A549 (cell line): ENCODE results near the gene HEMGN. TPM values are rescaled to one million over a fixed set of nuclear protein-coding genes. Genes with fewer than 3 reads are reported as not detected.

ENCODE experiments used
- ATAC-seq, 2 experiments: fragments of 200-7000 bp in 1 of 2; fragments of >200 bp in 1 of 2; cut with Nextera tagmentation in 1 of 2; cut with Tn5 transposase in 1 of 2; 3 replicates each; pipeline versions ENCODE4 v1.8.0 to v1.9.1; 2018 to 2020; ENCODE audit warnings: mild to moderate bottlenecking in 1 of 2, moderate library complexity in 1 of 2
- CTCF ChIA-PET: fragments of 300-600 bp; sonication (Branson Sonifier 250); formaldehyde crosslinking; extraction: SDS; loops from one replicate; lab custom pipeline; 2021; ENCODE audit warnings: antibody characterized with exemption, inconsistent platforms; lab: Yijun Ruan, JAX
- POLR2A ChIA-PET: fragments of 350-600 bp; formaldehyde crosslinking; extraction: SDS; loops from one replicate; lab custom pipeline; 2021; ENCODE audit warnings: antibody characterized with exemption, inconsistent platforms; lab: Yijun Ruan, JAX
- DNase-seq, 2 experiments: peaks; one replicate each; pipeline versions ENCODE4 v3.0.0 to v3.0.0-alpha.2; 2011 to 2016; ENCODE audit warnings: low read depth in 1 of 2, low spot score in 1 of 2
- FAIRE-seq: peaks from 2 replicates; lab custom pipeline; 2011; peaks lifted over from hg19 to GRCh38; lab: Jason Lieb, UNC
- H3K27ac ChIP-seq, 2 experiments: fragments of >200 bp; sonication (Bioruptor Twin); formaldehyde crosslinking; 3 replicates each; pipeline ENCODE4 v1.5.1; 2016 to 2017
- H3K4me1 ChIP-seq: fragments of >200 bp; sonication (Bioruptor Twin); formaldehyde crosslinking; 3 replicates; pipeline ENCODE4 v1.6.1; 2016
- H3K4me2 ChIP-seq: fragments of >200 bp; sonication (Bioruptor Twin); formaldehyde crosslinking; 3 replicates; pipeline ENCODE4 v1.6.1; 2016
- H3K4me3 ChIP-seq: fragments of >200 bp; sonication (Bioruptor Twin); formaldehyde crosslinking; 3 replicates; pipeline ENCODE4 v1.5.1; 2016
- H3K9me3 ChIP-seq: fragments of >200 bp; sonication (Bioruptor Twin); formaldehyde crosslinking; 3 replicates; pipeline ENCODE4 v1.6.1; 2016
- ATOH8 ChIP-seq: fragments of 250-450 bp; sonication (Bioruptor Pico); IDR thresholded peaks from 2 replicates; pipeline ENCODE4 v1.5.0; 2020; ENCODE audit warnings: low read depth, mild to moderate bottlenecking, moderate library complexity
- BHLHE40 ChIP-seq: IDR thresholded peaks from 2 replicates; pipeline ENCODE4 v1.6.1; 2012; ENCODE audit warnings: low read depth, low read length, inconsistent platforms
- CEBPB ChIP-seq, 2 experiments: fragments of >200 bp in 1 of 2; sonication (Bioruptor Twin) in 1 of 2; formaldehyde crosslinking in 1 of 2; IDR thresholded peaks; 2 replicates each; pipeline ENCODE4 v1.6.1; 2012 to 2016
- CHD2 ChIP-seq: fragments of 150-350 bp; IDR thresholded peaks from 2 replicates; pipeline ENCODE4 v1.6.1; 2014; ENCODE audit warnings: low read length; ENCODE audit not compliant: partially characterized antibody
- E2F6 ChIP-seq: IDR thresholded peaks from 2 replicates; pipeline ENCODE4 v1.6.1; 2012; ENCODE audit warnings: low read depth, borderline replicate concordance
- EP300 ChIP-seq, 2 experiments: fragments of >200 bp; sonication (Bioruptor Twin); formaldehyde crosslinking; IDR thresholded peaks; 2 replicates in 1 of 2; 3 replicates in 1 of 2; pipeline ENCODE4 v1.6.1; 2016 to 2017
- FOSL2 ChIP-seq, 2 experiments: fragments of 450-650 bp in 1 of 2; fragments of >200 bp in 1 of 2; sonication (Bioruptor Twin) in 1 of 2; formaldehyde crosslinking; IDR thresholded peaks; 2 replicates each; pipeline versions ENCODE4 v1.5.0 to v1.6.1; 2016 to 2020; ENCODE audit warnings: mild to moderate bottlenecking in 1 of 2, moderate library complexity in 1 of 2
- HDAC2 ChIP-seq: fragments of 200-600 bp; sonication (generic); IDR thresholded peaks from 2 replicates; pipeline ENCODE4 v1.6.1; 2016
- HEYL ChIP-seq: fragments of 250-450 bp; sonication (Bioruptor Pico); IDR thresholded peaks from 2 replicates; pipeline ENCODE4 v1.8.0; 2021; ENCODE audit warnings: mild to moderate bottlenecking, moderate library complexity
- HOXA7 ChIP-seq: fragments of 250-450 bp; sonication (Bioruptor Pico); IDR thresholded peaks from 2 replicates; pipeline ENCODE4 v1.5.0; 2020; ENCODE audit warnings: mild to moderate bottlenecking, moderate library complexity
- HOXB13 ChIP-seq: fragments of 250-450 bp; sonication (Bioruptor Pico); IDR thresholded peaks from 2 replicates; pipeline ENCODE4 v1.5.0; 2020; ENCODE audit warnings: low read depth, mild to moderate bottlenecking, moderate library complexity
- HOXB5 ChIP-seq: fragments of 250-450 bp; sonication (Bioruptor Pico); IDR thresholded peaks from 2 replicates; pipeline ENCODE4 v1.5.0; 2020; ENCODE audit warnings: mild to moderate bottlenecking, moderate library complexity
- JUN ChIP-seq, 2 experiments: fragments of >200 bp; sonication (Bioruptor Twin); formaldehyde crosslinking; IDR thresholded peaks; 2 replicates in 1 of 2; 3 replicates in 1 of 2; pipeline ENCODE4 v1.6.1; 2016 to 2017
- KDM1A ChIP-seq: fragments of 200-600 bp; sonication (generic); IDR thresholded peaks from 2 replicates; pipeline ENCODE4 v1.6.1; 2016; ENCODE audit warnings: low read depth, mild to moderate bottlenecking
- KDM5A ChIP-seq: fragments of 200-600 bp; sonication (generic); IDR thresholded peaks from 2 replicates; pipeline ENCODE4 v1.6.1; 2016; ENCODE audit warnings: antibody characterized with exemption, mild to moderate bottlenecking
- MAFK ChIP-seq: fragments of 450-650 bp; IDR thresholded peaks from 2 replicates; pipeline ENCODE4 v1.6.1; 2014; ENCODE audit not compliant: partially characterized antibody
- MYC ChIP-seq: IDR thresholded peaks from 2 replicates; pipeline ENCODE4 v1.6.1; 2012; ENCODE audit warnings: mild to moderate bottlenecking, inconsistent platforms, low read length, improper control_type of control experiment, borderline replicate concordance
- NR3C1 ChIP-seq: fragments of >200 bp; sonication (Bioruptor Twin); formaldehyde crosslinking; IDR thresholded peaks from 3 replicates; pipeline ENCODE4 v1.6.1; 2017
- PHF8 ChIP-seq: fragments of 200-600 bp; sonication (generic); IDR thresholded peaks from 2 replicates; pipeline ENCODE4 v1.6.1; 2016; ENCODE audit warnings: low read depth, mild to moderate bottlenecking, antibody characterized with exemption, moderate library complexity, borderline replicate concordance
- POLR2A ChIP-seq: IDR thresholded peaks from 2 replicates; pipeline ENCODE4 v1.6.1; 2012; ENCODE audit warnings: mild to moderate bottlenecking, low read length
- POLR2AphosphoS2 ChIP-seq: conservative IDR thresholded peaks from 2 replicates; pipeline ENCODE4 v1.6.1; 2012; ENCODE audit warnings: low read length, improper control_type of control experiment, inconsistent platforms
- RARB ChIP-seq: fragments of 250-450 bp; sonication (Bioruptor Pico); IDR thresholded peaks from 2 replicates; pipeline ENCODE4 v1.8.0; 2021; ENCODE audit warnings: mild to moderate bottlenecking, moderate library complexity
- RCOR1 ChIP-seq: fragments of 150-350 bp; IDR thresholded peaks from 2 replicates; pipeline ENCODE4 v1.6.1; 2014; ENCODE audit warnings: antibody characterized with exemption, low read length, low read depth
- RNF2 ChIP-seq: fragments of 200-600 bp; sonication (generic); IDR thresholded peaks from 2 replicates; pipeline ENCODE4 v1.6.1; 2016; ENCODE audit warnings: low read depth, mild to moderate bottlenecking, antibody characterized with exemption, moderate library complexity, borderline replicate concordance
- TP53 ChIP-seq: fragments of 250-450 bp; sonication (Bioruptor Pico); IDR thresholded peaks from 2 replicates; pipeline ENCODE4 v1.5.0; 2021; ENCODE audit warnings: mild to moderate bottlenecking, moderate library complexity
- WGBS: methylation state at CpG from one replicate; pipeline ENCODE4 v1.1.6; 2017; ENCODE audit errors: missing lambda C conversion rate; 5-methylcytosine and 5-hydroxymethylcytosine counted together
- polyA plus RNA-seq, 4 experiments: library from polyadenylated mRNA; depleted of rRNA in 3 of 4; stranded (reverse); fragments of >200 nt; fragmentation: RNase III in 1 of 4; extraction: RNeasy Plus Mini Kit Qiagen cat#74134 plus additional on column Dnase treatment in 1 of 4; gene quantifications; 2 replicates in 3 of 4; 3 replicates in 1 of 4; pipeline ENCODE4 v1.2.3, GENCODE V29; 2011 to 2017
- TF ChIP-seq, protein P1 (sequence below): fragments of 200-600 bp; sonication (generic); IDR thresholded peaks from 2 replicates; pipeline ENCODE4 v1.6.1; 2016; ENCODE audit warnings: antibody characterized with exemption, mild to moderate bottlenecking, moderate library complexity
- TF ChIP-seq, protein P2 (sequence below): fragments of >200 bp; sonication (Bioruptor Twin); formaldehyde crosslinking; IDR thresholded peaks from 3 replicates; pipeline ENCODE4 v1.6.1; 2016

The HEMGN gene
- polyA plus RNA-seq, 2 of the 4 experiments (the other 2 are of a cell fraction): not detected

GRCh38 chr9:97934321-97935115 lies 3.5 kb downstream of the HEMGN start:
- no peak for DNase-seq
- 22% methylated on average over 6 of the region's 6 CpGs for WGBS
- H3K4me1 ChIP-seq: no peaks in the 10 kb centered on the region
- no peaks in the 10 kb centered on the region for H3K9me3 ChIP-seq
- CTCF ChIA-PET: interaction anchor here (0.9 to 3.9 kb wide), 2 partner anchors 11 to 21 kb away, joined by 3 to 36 read pairs; partner anchors contain the start of gene TRMO
- TF ChIP-seq RCOR1: no peak
- TF ChIP-seq POLR2AphosphoS2: no peak
- TF ChIP-seq, protein P1, sequence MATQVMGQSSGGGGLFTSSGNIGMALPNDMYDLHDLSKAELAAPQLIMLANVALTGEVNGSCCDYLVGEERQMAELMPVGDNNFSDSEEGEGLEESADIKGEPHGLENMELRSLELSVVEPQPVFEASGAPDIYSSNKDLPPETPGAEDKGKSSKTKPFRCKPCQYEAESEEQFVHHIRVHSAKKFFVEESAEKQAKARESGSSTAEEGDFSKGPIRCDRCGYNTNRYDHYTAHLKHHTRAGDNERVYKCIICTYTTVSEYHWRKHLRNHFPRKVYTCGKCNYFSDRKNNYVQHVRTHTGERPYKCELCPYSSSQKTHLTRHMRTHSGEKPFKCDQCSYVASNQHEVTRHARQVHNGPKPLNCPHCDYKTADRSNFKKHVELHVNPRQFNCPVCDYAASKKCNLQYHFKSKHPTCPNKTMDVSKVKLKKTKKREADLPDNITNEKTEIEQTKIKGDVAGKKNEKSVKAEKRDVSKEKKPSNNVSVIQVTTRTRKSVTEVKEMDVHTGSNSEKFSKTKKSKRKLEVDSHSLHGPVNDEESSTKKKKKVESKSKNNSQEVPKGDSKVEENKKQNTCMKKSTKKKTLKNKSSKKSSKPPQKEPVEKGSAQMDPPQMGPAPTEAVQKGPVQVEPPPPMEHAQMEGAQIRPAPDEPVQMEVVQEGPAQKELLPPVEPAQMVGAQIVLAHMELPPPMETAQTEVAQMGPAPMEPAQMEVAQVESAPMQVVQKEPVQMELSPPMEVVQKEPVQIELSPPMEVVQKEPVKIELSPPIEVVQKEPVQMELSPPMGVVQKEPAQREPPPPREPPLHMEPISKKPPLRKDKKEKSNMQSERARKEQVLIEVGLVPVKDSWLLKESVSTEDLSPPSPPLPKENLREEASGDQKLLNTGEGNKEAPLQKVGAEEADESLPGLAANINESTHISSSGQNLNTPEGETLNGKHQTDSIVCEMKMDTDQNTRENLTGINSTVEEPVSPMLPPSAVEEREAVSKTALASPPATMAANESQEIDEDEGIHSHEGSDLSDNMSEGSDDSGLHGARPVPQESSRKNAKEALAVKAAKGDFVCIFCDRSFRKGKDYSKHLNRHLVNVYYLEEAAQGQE: no peak
- TF ChIP-seq E2F6: no peak
- no peak for TF ChIP-seq CEBPB (IDR thresholded peaks at IDR 0.05)
- no peak for TF ChIP-seq FOSL2 (IDR thresholded peaks at IDR 0.05)
- TF ChIP-seq FOSL2 (CRISPR knock-in tag; IDR thresholded peaks at IDR 0.05): no peak
- TF ChIP-seq JUN (IDR thresholded peaks at IDR 0.05): no peak
- TF ChIP-seq PHF8: no peak
- no peak for TF ChIP-seq CHD2
- TF ChIP-seq, protein P2, sequence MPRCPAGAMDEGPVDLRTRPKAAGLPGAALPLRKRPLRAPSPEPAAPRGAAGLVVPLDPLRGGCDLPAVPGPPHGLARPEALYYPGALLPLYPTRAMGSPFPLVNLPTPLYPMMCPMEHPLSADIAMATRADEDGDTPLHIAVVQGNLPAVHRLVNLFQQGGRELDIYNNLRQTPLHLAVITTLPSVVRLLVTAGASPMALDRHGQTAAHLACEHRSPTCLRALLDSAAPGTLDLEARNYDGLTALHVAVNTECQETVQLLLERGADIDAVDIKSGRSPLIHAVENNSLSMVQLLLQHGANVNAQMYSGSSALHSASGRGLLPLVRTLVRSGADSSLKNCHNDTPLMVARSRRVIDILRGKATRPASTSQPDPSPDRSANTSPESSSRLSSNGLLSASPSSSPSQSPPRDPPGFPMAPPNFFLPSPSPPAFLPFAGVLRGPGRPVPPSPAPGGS: no peak
- TF ChIP-seq HOXB5 (CRISPR knock-in tag): no peak
- no peak for TF ChIP-seq POLR2A
- TF ChIP-seq KDM1A: no peak
- TF ChIP-seq EP300 (IDR thresholded peaks at IDR 0.05): no peak
- TF ChIP-seq ATOH8: no peak
- TF ChIP-seq TP53 (CRISPR knock-in tag): no peak
- TF ChIP-seq RARB (CRISPR knock-in tag): no peak
- no peak for TF ChIP-seq NR3C1
- POLR2A ChIA-PET: interaction anchor here (0.9 kb wide), 1 partner anchor 12 kb away, joined by 3 read pairs; the partner anchor contains the start of gene TRMO
- no peak overlapping the region for H3K4me3 ChIP-seq
- no peak for FAIRE-seq
- no peak overlapping the region for H3K4me2 ChIP-seq
- ATAC-seq: peak; percentile 49 to 50; a peak in 3 of 6 replicates
- no peak overlapping the region for H3K27ac ChIP-seq

- FAIRE-seq (no peak), DNase-seq (no peak), ATAC-seq (no peak)
- Histone ChIP-seq H3K4me1 (no peaks in the 10 kb centered on the region), H3K4me2 (no peak overlapping the region), H3K27ac (no peak overlapping the region), H3K9me3 (no peaks in the 10 kb centered on the region), H3K4me3 (no peak overlapping the region)
- ChIA-PET CTCF (interaction anchor here (0.9 to 3.9 kb wide), 2 partner anchors 10 to 22 kb away, joined by 3 to 36 read pairs; partner anchors contain the start of gene TRMO), POLR2A (no interaction called here)
- WGBS: 21% methylated on average over 4 of the region's 4 CpGs
- TF ChIP-seq ATOH8 (no peak), CEBPB (IDR thresholded peaks at IDR 0.05) (no peak), FOSL2 (IDR thresholded peaks at IDR 0.05) (no peak), FOSL2 (CRISPR knock-in tag; IDR thresholded peaks at IDR 0.05) (no peak), BHLHE40 (no peak), MAFK (no peak), POLR2A (no peak), HOXA7 (no peak), HEYL (CRISPR knock-in tag) (no peak), MYC (no peak), HOXB13 (no peak), RNF2 (no peak), HDAC2 (no peak), KDM5A (no peak)
- TF ChIP-seq, protein P2: no peak
Measured at GRCh38 chr9:97933297-97933998, 4.5 kb downstream of the HEMGN start.
